B cell (primary cell): ENCODE data around the gene UTP25. TPM values are rescaled to one million over a fixed set of nuclear protein-coding genes. Genes with fewer than 3 reads are reported as not detected.
"Not testable (repeated sequence)": the region's sequence is repeated elsewhere in the genome, so short reads cannot be mapped to it uniquely, and the experiment has no call there.

ENCODE experiments used
- ATAC-seq: fragments of 200-7000 bp; cut with Tn5 transposase; one replicate; pipeline ENCODE4 v1.10.0; 2021; ENCODE audit warnings: low read depth, mild to moderate bottlenecking, moderate number of reproducible peaks, moderate library complexity
- CTCF ChIA-PET: fragments of 350-600 bp; sonication (Branson Sonifier 250); formaldehyde crosslinking; loops from one replicate; lab custom pipeline; 2021; ENCODE audit warnings: antibody characterized with exemption, inconsistent platforms; lab: Charles Lee
- POLR2A ChIA-PET: fragments of 350-600 bp; sonication (Branson Sonifier 250); formaldehyde crosslinking; loops from one replicate; lab custom pipeline; 2021; ENCODE audit warnings: antibody characterized with exemption; lab: Charles Lee
- DNase-seq: peaks from one replicate; pipeline ENCODE4 v3.0.0; 2013
- H2AFZ ChIP-seq: 2 replicates; pipeline ENCODE4 v1.6.1; 2012; ENCODE audit warnings: mild to moderate bottlenecking, low read depth, low read length; ENCODE audit not compliant: insufficient read depth, poor library complexity, severe bottlenecking
- H3K27ac ChIP-seq, 2 donors: 1 replicate in 1 of 2; 2 replicates in 1 of 2; pipeline ENCODE4 v1.5.1; 2012 to 2013; ENCODE audit warnings: low read length in 2 of 2, mild to moderate bottlenecking in 2 of 2, moderate library complexity in 1 of 2
- H3K27me3 ChIP-seq, 4 experiments: fragments of 200-600 bp in 1 of 4; sonication (generic) in 1 of 4; replicated peaks in 1 of 4; 1 replicate in 2 of 4; 2 replicates in 2 of 4; pipeline versions ENCODE4 v1.6.1 to v1.7.0; 2013 to 2016; ENCODE audit warnings: low read length in 3 of 4, mild to moderate bottlenecking in 2 of 4, mixed read lengths in 1 of 4, moderate library complexity in 1 of 4; ENCODE audit not compliant: insufficient read depth in 4 of 4, control insufficient read depth in 3 of 4; ENCODE audit errors: control extremely low read depth in 1 of 4
- H3K36me3 ChIP-seq, 2 experiments: replicated peaks in 1 of 2; 1 replicate in 1 of 2; 2 replicates in 1 of 2; pipeline versions ENCODE4 v1.6.1 to v1.7.1; 2013; ENCODE audit warnings: low read length in 1 of 2; ENCODE audit not compliant: insufficient read depth in 2 of 2, control insufficient read depth in 1 of 2; ENCODE audit errors: control extremely low read depth in 1 of 2, extremely low read depth in 1 of 2
- H3K4me1 ChIP-seq, 2 donors: fragments of 200-600 bp in 1 of 2; sonication (generic) in 1 of 2; 1 replicate in 1 of 2; 2 replicates in 1 of 2; pipeline versions ENCODE4 v1.5.1 to v1.6.1; 2013 to 2017; ENCODE audit warnings: low read length in 2 of 2; ENCODE audit not compliant: control insufficient read depth in 2 of 2, insufficient read depth in 2 of 2
- H3K4me2 ChIP-seq: replicated peaks from 2 replicates; pipeline ENCODE3; 2012; ENCODE audit warnings: mild to moderate bottlenecking, low read depth, low read length; ENCODE audit not compliant: poor library complexity, severe bottlenecking
- H3K4me3 ChIP-seq, 5 experiments: fragments of 200-600 bp in 1 of 5; sonication (generic) in 1 of 5; 1 replicate in 3 of 5; 2 replicates in 2 of 5; pipeline versions ENCODE4 v1.5.1 to v1.7.0; 2011 to 2016; ENCODE audit warnings: low read length in 4 of 5, mild to moderate bottlenecking in 4 of 5, low read depth in 2 of 5, control low read depth in 1 of 5, moderate library complexity in 1 of 5; ENCODE audit not compliant: insufficient read depth in 1 of 5; ENCODE audit errors: control extremely low read depth in 1 of 5, extremely low read depth in 1 of 5
- H3K79me2 ChIP-seq: fragments of 200-600 bp; sonication (generic); one replicate; pipeline ENCODE4 v1.6.0; 2016; ENCODE audit warnings: low read length; ENCODE audit not compliant: control insufficient read depth, insufficient read depth
- H3K9ac ChIP-seq: fragments of 200-600 bp; sonication (generic); 2 replicates; pipeline ENCODE4 v1.6.1; 2017; ENCODE audit warnings: mild to moderate bottlenecking, low read length, moderate library complexity
- H3K9me3 ChIP-seq, 3 donors: one replicate each; pipeline versions ENCODE4 v1.6.1 to v1.7.1; 2013; ENCODE audit warnings: low read length in 2 of 3; ENCODE audit not compliant: control insufficient read depth in 2 of 3, insufficient read depth in 1 of 3; ENCODE audit errors: control extremely low read depth in 1 of 3
- H4K20me1 ChIP-seq: 2 replicates; pipeline ENCODE4 v1.6.0; 2012; ENCODE audit warnings: mild to moderate bottlenecking, low read length; ENCODE audit not compliant: insufficient read depth, control insufficient read depth, poor library complexity, severe bottlenecking
- H3K27ac Mint-ChIP-seq: one replicate; pipeline ENCODE4 v1.8.0; 2021; ENCODE audit warnings: mixed read lengths
- H3K27me3 Mint-ChIP-seq: one replicate; pipeline ENCODE4 v1.8.0; 2021; ENCODE audit warnings: mixed read lengths
- H3K4me1 Mint-ChIP-seq: one replicate; pipeline ENCODE4 v1.8.0; 2021; ENCODE audit warnings: mixed read lengths
- H3K4me3 Mint-ChIP-seq: one replicate; pipeline ENCODE4 v1.8.0; 2021; ENCODE audit warnings: mixed read lengths
- H3K9me3 Mint-ChIP-seq: one replicate; pipeline ENCODE4 v1.8.0; 2022; ENCODE audit warnings: mixed read lengths; ENCODE audit not compliant: insufficient read depth
- EZH2 ChIP-seq: IDR thresholded peaks from 2 replicates; pipeline ENCODE4 v1.6.1; 2012; ENCODE audit warnings: borderline replicate concordance, low read depth, mild to moderate bottlenecking, moderate library complexity, low read length; ENCODE audit not compliant: insufficient read depth, poor library complexity, severe bottlenecking
- WGBS: methylation state at CpG from one replicate; pipeline ENCODE4 v1.1.5; 2013; ENCODE audit warnings: missing lambda C conversion rate; ENCODE audit not compliant: insufficient coverage; 5-methylcytosine and 5-hydroxymethylcytosine counted together
- intact Hi-C: fragments of 100-400 bp; cut with micrococcal nuclease; formaldehyde crosslinking; loops from one replicate; pipeline ENCODE4 v1.10.0; 2022
- polyA plus RNA-seq: library from polyadenylated mRNA; depleted of rRNA; stranded (reverse); fragments of >200 nt; gene quantifications from 2 replicates; pipeline ENCODE4 v1.2.3, GENCODE V29; 2012
- total RNA-seq, 2 donors: library from RNA; stranded (reverse); fragments of 120-200 nt in 1 of 2; gene quantifications; 1 replicate in 1 of 2; 2 replicates in 1 of 2; pipeline versions ENCODE4 v1.2.3 to v1.2.4, GENCODE V29; 2013 to 2022
- TF ChIP-seq, protein P1 (sequence below): fragments of 200-600 bp; IDR thresholded peaks from one replicate; pipeline ENCODE4 v1.8.0; 2022; ENCODE audit warnings: antibody characterized with exemption, mild to moderate bottlenecking

UTP25 gene
- total and polyA plus RNA-seq, 2 donors (not counting 1 experiment from before 2014, with no cell fraction given), result 6.2 to 16.6 TPM

DNA sequence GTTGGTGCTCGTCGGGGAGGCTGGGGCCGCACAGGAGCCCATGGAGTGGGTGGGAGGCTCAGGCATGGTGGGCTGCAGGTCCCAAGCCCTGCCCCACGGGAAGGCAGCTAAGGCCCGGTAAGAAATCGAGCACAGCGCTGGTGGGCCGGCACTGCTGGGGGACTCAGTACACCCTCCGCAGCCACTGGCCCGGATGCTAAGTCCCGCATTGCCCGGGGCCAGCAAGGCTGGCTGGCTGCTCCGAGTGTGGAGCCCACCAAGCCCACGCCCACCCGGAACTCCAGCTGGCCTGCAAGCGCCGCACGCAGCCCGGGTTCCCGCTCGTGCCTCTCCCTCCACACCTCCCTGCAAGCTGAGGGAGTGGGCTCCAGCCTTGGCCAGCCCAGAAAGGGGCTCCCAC lies 71.1 kb downstream of the UTP25 start:
- H3K4me1 Mint-ChIP-seq, H3K4me1 ChIP-seq, H3K9me3 Mint-ChIP-seq, H3K36me3 ChIP-seq, H3K4me2 ChIP-seq, H3K4me3 ChIP-seq, H3K27ac Mint-ChIP-seq, H3K27ac ChIP-seq, H3K9me3 ChIP-seq, H3K9ac ChIP-seq, H3K4me3 Mint-ChIP-seq, H3K27me3 ChIP-seq, POLR2A ChIA-PET, CTCF ChIA-PET, DNase-seq, ATAC-seq, H4K20me1 ChIP-seq, H3K79me2 ChIP-seq, H2AFZ ChIP-seq, intact Hi-C loops: not testable (repeated sequence)
- WGBS, result 97% methylated on average over 9 of the region's 21 CpGs
- H3K27me3 Mint-ChIP-seq, result peaks cover 21% of the 10 kb centered on the region

GRCh38 chr1:209899948-209900347 lies 72.2 kb downstream of the UTP25 start:
- ATAC-seq, result no peak
- Mint-ChIP-seq H3K27me3 (peaks cover 16% of the 10 kb centered on the region), H3K27ac (no peak overlapping the region), H3K4me1 (no peaks in the 10 kb centered on the region), H3K4me3 (no peak overlapping the region), H3K9me3 (no peaks in the 10 kb centered on the region)
- 60% methylated on average over 2 of the region's 3 CpGs for WGBS
- H3K27ac ChIP-seq, result no peak overlapping the region
- H3K9ac ChIP-seq, result no peak overlapping the region
- DNase-seq, result no peak
- H3K79me2 ChIP-seq, result no peaks in the 10 kb centered on the region
- no peaks in the 10 kb centered on the region for H3K9me3 ChIP-seq
- H3K4me2 ChIP-seq, result no peak overlapping the region
- H3K4me1 ChIP-seq, result no peaks in the 10 kb centered on the region
- no peak overlapping the region for H3K4me3 ChIP-seq
- ChIA-PET POLR2A (no interaction called here), CTCF (interaction anchor here (1.2 kb wide), 1 partner anchor 13 kb away, joined by 3 read pairs; no protein-coding TSS in a partner anchor)
- intact Hi-C loops, result no loop called here
- no peaks in the 10 kb centered on the region for H4K20me1 ChIP-seq
- TF ChIP-seq EZH2, result no peak
- TF ChIP-seq, protein P1, sequence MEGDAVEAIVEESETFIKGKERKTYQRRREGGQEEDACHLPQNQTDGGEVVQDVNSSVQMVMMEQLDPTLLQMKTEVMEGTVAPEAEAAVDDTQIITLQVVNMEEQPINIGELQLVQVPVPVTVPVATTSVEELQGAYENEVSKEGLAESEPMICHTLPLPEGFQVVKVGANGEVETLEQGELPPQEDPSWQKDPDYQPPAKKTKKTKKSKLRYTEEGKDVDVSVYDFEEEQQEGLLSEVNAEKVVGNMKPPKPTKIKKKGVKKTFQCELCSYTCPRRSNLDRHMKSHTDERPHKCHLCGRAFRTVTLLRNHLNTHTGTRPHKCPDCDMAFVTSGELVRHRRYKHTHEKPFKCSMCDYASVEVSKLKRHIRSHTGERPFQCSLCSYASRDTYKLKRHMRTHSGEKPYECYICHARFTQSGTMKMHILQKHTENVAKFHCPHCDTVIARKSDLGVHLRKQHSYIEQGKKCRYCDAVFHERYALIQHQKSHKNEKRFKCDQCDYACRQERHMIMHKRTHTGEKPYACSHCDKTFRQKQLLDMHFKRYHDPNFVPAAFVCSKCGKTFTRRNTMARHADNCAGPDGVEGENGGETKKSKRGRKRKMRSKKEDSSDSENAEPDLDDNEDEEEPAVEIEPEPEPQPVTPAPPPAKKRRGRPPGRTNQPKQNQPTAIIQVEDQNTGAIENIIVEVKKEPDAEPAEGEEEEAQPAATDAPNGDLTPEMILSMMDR, result no peak
- H2AFZ ChIP-seq, result no peak overlapping the region
- no peaks in the 10 kb centered on the region for H3K36me3 ChIP-seq
- no peaks in the 10 kb centered on the region for H3K27me3 ChIP-seq
